B cell (primary cell): Measurements from ENCODE around the gene OR2T3. TPM values are rescaled to one million over a fixed set of nuclear protein-coding genes. Genes with fewer than 3 reads are reported as not detected.
"Not testable (repeated sequence)": the region's sequence is repeated elsewhere in the genome, so short reads cannot be mapped to it uniquely, and the experiment has no call there.

Source experiments
- ATAC-seq: fragments of 200-7000 bp; cut with Tn5 transposase; one replicate; pipeline ENCODE4 v1.10.0; 2021; ENCODE audit warnings: low read depth, mild to moderate bottlenecking, moderate number of reproducible peaks, moderate library complexity
- CTCF ChIA-PET: fragments of 350-600 bp; sonication (Branson Sonifier 250); formaldehyde crosslinking; loops from one replicate; lab custom pipeline; 2021; ENCODE audit warnings: antibody characterized with exemption, inconsistent platforms; lab: Charles Lee
- POLR2A ChIA-PET: fragments of 350-600 bp; sonication (Branson Sonifier 250); formaldehyde crosslinking; loops from one replicate; lab custom pipeline; 2021; ENCODE audit warnings: antibody characterized with exemption; lab: Charles Lee
- DNase-seq: peaks from one replicate; pipeline ENCODE4 v3.0.0; 2013
- H2AFZ ChIP-seq: 2 replicates; pipeline ENCODE4 v1.6.1; 2012; ENCODE audit warnings: mild to moderate bottlenecking, low read depth, low read length; ENCODE audit not compliant: insufficient read depth, poor library complexity, severe bottlenecking
- H3K27ac ChIP-seq, 2 donors: 1 replicate in 1 of 2; 2 replicates in 1 of 2; pipeline ENCODE4 v1.5.1; 2012 to 2013; ENCODE audit warnings: low read length in 2 of 2, mild to moderate bottlenecking in 2 of 2, moderate library complexity in 1 of 2
- H3K27me3 ChIP-seq, 4 experiments: fragments of 200-600 bp in 1 of 4; sonication (generic) in 1 of 4; replicated peaks in 1 of 4; 1 replicate in 2 of 4; 2 replicates in 2 of 4; pipeline versions ENCODE4 v1.6.1 to v1.7.0; 2013 to 2016; ENCODE audit warnings: low read length in 3 of 4, mild to moderate bottlenecking in 2 of 4, mixed read lengths in 1 of 4, moderate library complexity in 1 of 4; ENCODE audit not compliant: insufficient read depth in 4 of 4, control insufficient read depth in 3 of 4; ENCODE audit errors: control extremely low read depth in 1 of 4
- H3K36me3 ChIP-seq, 2 experiments: replicated peaks in 1 of 2; 1 replicate in 1 of 2; 2 replicates in 1 of 2; pipeline versions ENCODE4 v1.6.1 to v1.7.1; 2013; ENCODE audit warnings: low read length in 1 of 2; ENCODE audit not compliant: insufficient read depth in 2 of 2, control insufficient read depth in 1 of 2; ENCODE audit errors: control extremely low read depth in 1 of 2, extremely low read depth in 1 of 2
- H3K4me1 ChIP-seq, 2 donors: fragments of 200-600 bp in 1 of 2; sonication (generic) in 1 of 2; 1 replicate in 1 of 2; 2 replicates in 1 of 2; pipeline versions ENCODE4 v1.5.1 to v1.6.1; 2013 to 2017; ENCODE audit warnings: low read length in 2 of 2; ENCODE audit not compliant: control insufficient read depth in 2 of 2, insufficient read depth in 2 of 2
- H3K4me2 ChIP-seq: replicated peaks from 2 replicates; pipeline ENCODE3; 2012; ENCODE audit warnings: mild to moderate bottlenecking, low read depth, low read length; ENCODE audit not compliant: poor library complexity, severe bottlenecking
- H3K4me3 ChIP-seq, 5 experiments: fragments of 200-600 bp in 1 of 5; sonication (generic) in 1 of 5; 1 replicate in 3 of 5; 2 replicates in 2 of 5; pipeline versions ENCODE4 v1.5.1 to v1.7.0; 2011 to 2016; ENCODE audit warnings: low read length in 4 of 5, mild to moderate bottlenecking in 4 of 5, low read depth in 2 of 5, control low read depth in 1 of 5, moderate library complexity in 1 of 5; ENCODE audit not compliant: insufficient read depth in 1 of 5; ENCODE audit errors: control extremely low read depth in 1 of 5, extremely low read depth in 1 of 5
- H3K79me2 ChIP-seq: fragments of 200-600 bp; sonication (generic); one replicate; pipeline ENCODE4 v1.6.0; 2016; ENCODE audit warnings: low read length; ENCODE audit not compliant: control insufficient read depth, insufficient read depth
- H3K9ac ChIP-seq: fragments of 200-600 bp; sonication (generic); 2 replicates; pipeline ENCODE4 v1.6.1; 2017; ENCODE audit warnings: mild to moderate bottlenecking, low read length, moderate library complexity
- H3K9me3 ChIP-seq, 3 donors: one replicate each; pipeline versions ENCODE4 v1.6.1 to v1.7.1; 2013; ENCODE audit warnings: low read length in 2 of 3; ENCODE audit not compliant: control insufficient read depth in 2 of 3, insufficient read depth in 1 of 3; ENCODE audit errors: control extremely low read depth in 1 of 3
- H4K20me1 ChIP-seq: 2 replicates; pipeline ENCODE4 v1.6.0; 2012; ENCODE audit warnings: mild to moderate bottlenecking, low read length; ENCODE audit not compliant: insufficient read depth, control insufficient read depth, poor library complexity, severe bottlenecking
- H3K27ac Mint-ChIP-seq: one replicate; pipeline ENCODE4 v1.8.0; 2021; ENCODE audit warnings: mixed read lengths
- H3K27me3 Mint-ChIP-seq: one replicate; pipeline ENCODE4 v1.8.0; 2021; ENCODE audit warnings: mixed read lengths
- H3K4me1 Mint-ChIP-seq: one replicate; pipeline ENCODE4 v1.8.0; 2021; ENCODE audit warnings: mixed read lengths
- H3K4me3 Mint-ChIP-seq: one replicate; pipeline ENCODE4 v1.8.0; 2021; ENCODE audit warnings: mixed read lengths
- H3K9me3 Mint-ChIP-seq: one replicate; pipeline ENCODE4 v1.8.0; 2022; ENCODE audit warnings: mixed read lengths; ENCODE audit not compliant: insufficient read depth
- WGBS: methylation state at CpG from one replicate; pipeline ENCODE4 v1.1.5; 2013; ENCODE audit warnings: missing lambda C conversion rate; ENCODE audit not compliant: insufficient coverage; 5-methylcytosine and 5-hydroxymethylcytosine counted together
- intact Hi-C: fragments of 100-400 bp; cut with micrococcal nuclease; formaldehyde crosslinking; loops from one replicate; pipeline ENCODE4 v1.10.0; 2022
- polyA plus RNA-seq: library from polyadenylated mRNA; depleted of rRNA; stranded (reverse); fragments of >200 nt; gene quantifications from 2 replicates; pipeline ENCODE4 v1.2.3, GENCODE V29; 2012
- total RNA-seq, 2 donors: library from RNA; stranded (reverse); fragments of 120-200 nt in 1 of 2; gene quantifications; 1 replicate in 1 of 2; 2 replicates in 1 of 2; pipeline versions ENCODE4 v1.2.3 to v1.2.4, GENCODE V29; 2013 to 2022

OR2T3 gene
- total and polyA plus RNA-seq, 2 donors (not counting 1 experiment from before 2014, with no cell fraction given): 1.2 to 1.8 TPM

GRCh38 chr1:248445399-248445798 is 27.8 kb upstream of the OR2T3 start, which contains the start of gene OR2T2:
OR2T2 (plus strand) TSS chr1:248445637; CDS start chr1:248452798, 7,161 bp downstream.
- ATAC-seq, DNase-seq, H3K79me2 ChIP-seq, H3K27me3 Mint-ChIP-seq, H3K36me3 ChIP-seq, H3K9ac ChIP-seq, intact Hi-C loops, H3K27me3 ChIP-seq, H2AFZ ChIP-seq, H3K9me3 ChIP-seq, CTCF ChIA-PET, H4K20me1 ChIP-seq, POLR2A ChIA-PET, H3K4me3 ChIP-seq, H3K9me3 Mint-ChIP-seq: not testable (repeated sequence)
- H3K4me2 ChIP-seq: peak within 1 kb of the TSS; percentile 22
- peaks cover 36 to 40% of the 10 kb centered on the region in 2 donors for H3K4me1 ChIP-seq
- no CpG with 5 or more reads among the region's 2 CpGs for WGBS
- H3K27ac Mint-ChIP-seq: peak within 1 kb of the TSS; percentile 66
- peak within 1 kb of the TSS in 1 of 2 donors; percentile 49 for H3K27ac ChIP-seq
- H3K4me1 Mint-ChIP-seq: peaks cover 34% of the 10 kb centered on the region
- peak within 1 kb of the TSS; percentile 45 for H3K4me3 Mint-ChIP-seq

- H3K9me3 ChIP-seq, POLR2A ChIA-PET, H2AFZ ChIP-seq, H3K36me3 ChIP-seq, H3K9me3 Mint-ChIP-seq, H3K27me3 ChIP-seq, H3K4me2 ChIP-seq, H3K9ac ChIP-seq, H3K4me3 Mint-ChIP-seq, CTCF ChIA-PET, DNase-seq, H4K20me1 ChIP-seq, H3K79me2 ChIP-seq, H3K27me3 Mint-ChIP-seq, intact Hi-C loops, H3K4me3 ChIP-seq: not testable (repeated sequence)
- H3K4me1 Mint-ChIP-seq: peaks cover 35% of the 10 kb centered on the region
- peak; percentile 84 for ATAC-seq
- peak overlapping the region; percentile 46 for H3K27ac Mint-ChIP-seq
- no CpG with 5 or more reads among the region's 4 CpGs for WGBS
- H3K27ac ChIP-seq: peak overlapping the region in 1 of 2 donors; percentile 81
- H3K4me1 ChIP-seq: peaks cover 37 to 40% of the 10 kb centered on the region in 2 donors
Observed at GRCh38 chr1:248448409-248449074, 24.6 kb upstream of the OR2T3 start.

- peak overlapping the region; percentile 72 for H3K4me3 Mint-ChIP-seq
Observed at GRCh38 chr1:248449821-248450465, 23.2 kb upstream of the OR2T3 start.

More at GRCh38 chr1:248449821-248450465, 23.2 kb upstream of the OR2T3 start:
- H3K27me3 Mint-ChIP-seq, H3K4me3 ChIP-seq, ATAC-seq, H3K9me3 Mint-ChIP-seq, H2AFZ ChIP-seq, H3K27me3 ChIP-seq, POLR2A ChIA-PET, H3K9ac ChIP-seq, H3K4me2 ChIP-seq, H3K9me3 ChIP-seq, H3K79me2 ChIP-seq, DNase-seq, H4K20me1 ChIP-seq, H3K36me3 ChIP-seq, intact Hi-C loops, CTCF ChIA-PET: not testable (repeated sequence)
- Histone ChIP-seq H3K4me1 (peaks cover 29 to 33% of the 10 kb centered on the region in 2 donors), H3K27ac (peak overlapping the region; percentile 41 to 70)
- no CpG with 5 or more reads among the region's 6 CpGs for WGBS
- Mint-ChIP-seq H3K27ac (peak overlapping the region; percentile 89), H3K4me1 (peaks cover 27% of the 10 kb centered on the region)
